Neuron (in vitro differentiated cells): ENCODE data around the gene C6orf141.

Source experiments
- H2AFZ ChIP-seq: one replicate; pipeline ENCODE4 v1.6.1; 2013; ENCODE audit warnings: low read depth, mild to moderate bottlenecking, inconsistent platforms, low read length, moderate library complexity
- H3K27me3 ChIP-seq: one replicate; pipeline ENCODE4 v1.6.1; 2013; ENCODE audit warnings: low read length; ENCODE audit not compliant: insufficient read depth
- H3K36me3 ChIP-seq: one replicate; pipeline ENCODE4 v1.6.1; 2013; ENCODE audit warnings: low read length; ENCODE audit not compliant: insufficient read depth
- H3K4me1 ChIP-seq: one replicate; pipeline ENCODE4 v1.6.1; 2013; ENCODE audit warnings: low read length; ENCODE audit not compliant: insufficient read depth
- H3K4me3 ChIP-seq: 2 replicates; pipeline ENCODE4 v1.5.1; 2013; ENCODE audit warnings: mild to moderate bottlenecking, low read length, moderate library complexity
- H3K9me3 ChIP-seq: one replicate; pipeline ENCODE4 v1.6.1; 2013; ENCODE audit warnings: low read length

Gene C6orf141

DNA sequence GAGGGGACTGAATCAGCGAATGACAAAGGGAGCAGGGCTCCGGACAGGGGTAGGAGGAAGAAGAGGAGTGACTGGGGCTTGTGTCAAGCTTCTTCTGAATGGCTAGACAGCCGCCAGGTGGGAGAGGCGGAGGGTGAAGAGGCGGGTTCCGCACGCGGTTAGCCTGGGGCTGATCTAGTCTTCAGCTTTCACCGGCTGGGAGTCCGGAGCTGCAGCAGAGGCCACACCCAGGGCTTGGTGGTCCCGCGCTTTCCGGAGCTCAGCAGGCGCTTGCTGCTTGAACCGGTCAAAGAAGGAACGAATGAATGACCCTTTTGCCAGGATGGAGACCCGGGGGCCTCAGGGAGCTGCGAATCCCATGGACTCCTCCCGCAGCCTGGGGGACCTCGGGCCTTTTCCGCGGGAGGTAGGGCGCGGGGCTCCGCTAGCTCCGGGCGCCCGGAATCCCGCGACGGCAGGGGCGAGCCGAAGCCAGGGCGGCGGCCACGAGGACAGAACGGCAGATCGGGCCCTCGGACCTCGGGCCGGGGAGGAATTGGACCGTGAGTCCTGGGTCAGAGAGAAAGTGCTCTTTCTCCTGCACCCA is at the start of gene C6orf141:
Gene C6orf141 (plus strand): TSS at position 177 of the 586 bp plus-strand sequence. CDS start 125 bp downstream, at position 302.
- Histone ChIP-seq H3K4me3 (no peak within 1 kb of the TSS), H3K4me1 (no peaks in the 10 kb centered on the region), H3K27me3 (peaks cover 46% of the 10 kb centered on the region), H2AFZ (no peak within 1 kb of the TSS), H3K9me3 (no peaks in the 10 kb centered on the region), H3K36me3 (no peaks in the 10 kb centered on the region)

DNA sequence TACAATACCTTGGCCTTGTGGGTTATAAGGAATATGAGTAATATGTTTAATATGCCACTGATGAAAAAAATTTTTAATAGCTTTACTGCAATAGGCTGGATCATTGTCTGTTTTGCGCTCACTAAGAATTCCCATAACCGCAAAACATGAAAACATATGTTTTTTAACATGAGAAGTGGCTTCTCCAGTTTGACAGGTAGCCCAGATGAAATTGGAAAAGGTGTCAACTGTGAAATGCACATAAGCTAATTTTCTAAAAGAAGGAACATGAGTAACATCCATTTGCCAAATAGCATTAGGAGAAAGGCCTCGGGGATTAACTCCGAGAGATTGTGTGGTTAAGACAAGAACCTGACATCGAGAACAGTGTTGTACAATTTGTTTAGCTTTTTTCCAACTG is 45.8 kb upstream of the C6orf141 start:
- no peaks in the 10 kb centered on the region for H3K36me3 ChIP-seq
- no peak overlapping the region for H2AFZ ChIP-seq
- no peaks in the 10 kb centered on the region for H3K27me3 ChIP-seq
- H3K9me3 ChIP-seq: no peaks in the 10 kb centered on the region
- no peak overlapping the region for H3K4me3 ChIP-seq
- H3K4me1 ChIP-seq: no peaks in the 10 kb centered on the region

DNA sequence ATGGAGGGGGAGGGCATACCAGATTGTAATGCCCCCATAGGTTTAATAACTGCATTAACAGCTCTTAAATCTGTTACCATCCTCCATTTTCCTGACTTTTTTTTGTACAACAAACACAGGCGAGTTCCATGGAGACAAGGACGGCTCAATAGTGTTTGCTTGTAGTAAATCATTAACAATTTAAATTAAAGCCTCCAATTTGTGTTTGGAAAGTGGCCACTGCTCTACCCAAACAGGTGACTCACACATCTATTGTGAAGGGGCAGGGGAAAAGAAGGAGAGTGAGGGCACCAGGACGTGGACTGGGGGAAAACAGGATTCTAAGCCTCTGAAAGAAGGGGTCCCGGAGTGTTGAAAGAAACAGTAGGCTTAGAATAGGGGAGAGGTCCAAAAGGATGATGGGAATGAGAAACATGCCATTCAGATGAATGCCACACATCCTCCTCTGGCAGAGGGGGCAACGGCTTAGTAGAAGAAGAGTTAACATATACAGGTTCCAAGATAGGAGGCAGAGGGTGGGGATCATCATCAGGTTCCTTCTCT is 43.8 kb upstream of the C6orf141 start:
- H3K4me3 ChIP-seq: no peak overlapping the region
- H3K27me3 ChIP-seq: no peaks in the 10 kb centered on the region
- H2AFZ ChIP-seq: no peak overlapping the region
- H3K9me3 ChIP-seq: no peaks in the 10 kb centered on the region
- H3K4me1 ChIP-seq: no peaks in the 10 kb centered on the region
- no peaks in the 10 kb centered on the region for H3K36me3 ChIP-seq

DNA sequence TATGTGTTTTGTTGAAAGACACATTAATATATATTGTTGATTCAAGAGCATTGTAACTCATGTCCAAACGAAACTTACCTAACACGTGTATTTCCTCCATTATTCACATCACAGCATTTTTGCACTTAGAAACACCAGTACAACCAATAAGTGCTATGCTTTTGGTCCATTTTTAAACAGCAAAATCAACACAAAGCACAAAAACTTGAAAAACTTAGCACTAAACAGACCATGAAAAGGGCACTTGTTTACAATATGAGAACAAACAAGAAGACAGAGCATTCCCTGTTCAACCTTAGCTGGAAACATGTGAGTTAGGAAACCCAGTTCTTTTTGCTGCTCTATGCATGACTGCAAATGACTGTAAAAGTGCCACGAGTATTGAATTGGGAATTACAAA is 41.1 kb upstream of the C6orf141 start:
- no peaks in the 10 kb centered on the region for H3K27me3 ChIP-seq
- no peaks in the 10 kb centered on the region for H3K36me3 ChIP-seq
- H2AFZ ChIP-seq: no peak overlapping the region
- H3K9me3 ChIP-seq: no peaks in the 10 kb centered on the region
- no peaks in the 10 kb centered on the region for H3K4me1 ChIP-seq
- H3K4me3 ChIP-seq: no peak overlapping the region

DNA sequence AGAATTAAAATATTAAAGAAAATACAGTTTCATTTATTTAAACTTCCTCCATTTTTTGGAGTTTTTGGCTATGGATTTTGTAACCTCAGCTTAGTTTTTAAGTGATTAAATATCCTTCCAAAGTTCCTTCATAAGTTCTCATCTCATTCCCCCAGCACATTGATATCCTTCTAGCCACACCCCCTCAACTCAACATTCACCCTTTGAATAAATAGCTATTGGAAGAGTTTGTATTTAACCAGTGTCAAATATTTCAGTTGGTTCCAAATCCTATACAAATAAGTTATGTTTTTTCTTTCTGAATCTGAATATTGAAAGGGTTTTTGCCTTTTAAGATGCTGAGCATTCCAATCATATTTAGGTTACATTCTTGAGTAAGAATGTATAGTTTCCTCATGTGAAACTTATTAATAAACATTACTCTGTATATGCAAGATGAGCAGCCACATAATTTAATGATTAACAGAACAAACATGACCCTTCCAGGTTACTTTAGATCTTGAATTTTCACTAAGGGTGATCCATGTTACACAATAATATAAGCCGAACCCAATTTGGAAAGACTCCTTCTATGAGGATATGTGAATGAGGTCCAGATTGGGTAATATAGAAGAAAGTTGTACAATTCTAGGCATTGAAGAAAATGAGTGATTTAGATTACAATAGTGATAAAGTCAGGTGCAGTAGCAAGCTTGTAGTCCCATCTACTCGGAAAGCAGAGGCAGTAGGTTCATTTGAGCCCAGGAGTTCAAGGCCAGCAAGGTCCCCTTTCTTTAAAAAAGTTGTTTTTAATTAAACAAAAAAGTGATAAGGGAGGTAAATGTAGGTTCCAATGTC is 37.1 kb upstream of the C6orf141 start:
- Histone ChIP-seq H2AFZ (no peak overlapping the region), H3K27me3 (no peaks in the 10 kb centered on the region), H3K4me1 (no peaks in the 10 kb centered on the region), H3K36me3 (no peaks in the 10 kb centered on the region), H3K9me3 (no peaks in the 10 kb centered on the region), H3K4me3 (no peak overlapping the region)

DNA sequence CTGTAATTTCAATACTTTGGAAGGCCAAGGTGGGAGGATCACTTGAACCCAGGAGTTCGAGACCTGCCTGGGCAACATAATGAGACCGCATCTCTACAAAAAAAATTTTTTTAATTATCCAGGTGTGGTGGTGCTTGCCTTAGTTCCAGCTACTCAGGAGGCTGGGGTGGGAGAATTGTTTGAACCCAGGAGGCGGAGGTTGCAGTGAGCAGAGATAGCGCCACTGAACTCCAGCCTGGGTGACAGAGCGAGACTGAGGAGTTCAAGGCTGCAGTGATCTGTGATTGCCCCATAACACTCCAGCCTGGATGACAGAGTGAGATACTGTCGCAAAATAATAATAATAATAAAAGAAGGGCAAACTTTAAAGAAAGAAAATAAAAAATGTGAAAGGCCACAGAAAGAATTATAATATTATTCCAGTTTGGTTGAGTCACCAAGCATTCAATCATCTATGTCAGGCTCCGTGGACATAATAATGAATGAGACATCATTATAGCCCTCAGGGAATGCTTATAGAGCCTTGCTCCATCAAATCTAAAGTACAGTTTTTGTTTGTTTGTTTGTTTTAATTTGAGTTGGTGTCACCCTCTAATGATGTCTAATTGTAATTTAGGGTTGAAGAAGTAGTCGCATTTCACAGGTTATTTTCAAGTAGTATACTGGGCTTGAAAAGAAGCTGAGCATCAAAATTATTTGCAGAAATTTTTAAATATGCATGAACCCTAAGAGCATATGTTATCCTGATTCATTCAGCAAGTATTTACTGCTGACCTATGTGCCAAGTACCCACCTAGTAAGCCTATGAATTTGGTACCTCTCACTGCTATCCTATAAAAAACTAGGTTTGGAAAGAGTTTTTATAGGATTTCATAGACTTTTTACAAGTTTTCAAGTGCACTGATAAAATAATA is 35.6 kb upstream of the C6orf141 start:
- H2AFZ ChIP-seq: no peak overlapping the region
- H3K9me3 ChIP-seq: no peaks in the 10 kb centered on the region
- H3K36me3 ChIP-seq: no peaks in the 10 kb centered on the region
- no peaks in the 10 kb centered on the region for H3K27me3 ChIP-seq
- no peak overlapping the region for H3K4me3 ChIP-seq
- H3K4me1 ChIP-seq: no peaks in the 10 kb centered on the region

DNA sequence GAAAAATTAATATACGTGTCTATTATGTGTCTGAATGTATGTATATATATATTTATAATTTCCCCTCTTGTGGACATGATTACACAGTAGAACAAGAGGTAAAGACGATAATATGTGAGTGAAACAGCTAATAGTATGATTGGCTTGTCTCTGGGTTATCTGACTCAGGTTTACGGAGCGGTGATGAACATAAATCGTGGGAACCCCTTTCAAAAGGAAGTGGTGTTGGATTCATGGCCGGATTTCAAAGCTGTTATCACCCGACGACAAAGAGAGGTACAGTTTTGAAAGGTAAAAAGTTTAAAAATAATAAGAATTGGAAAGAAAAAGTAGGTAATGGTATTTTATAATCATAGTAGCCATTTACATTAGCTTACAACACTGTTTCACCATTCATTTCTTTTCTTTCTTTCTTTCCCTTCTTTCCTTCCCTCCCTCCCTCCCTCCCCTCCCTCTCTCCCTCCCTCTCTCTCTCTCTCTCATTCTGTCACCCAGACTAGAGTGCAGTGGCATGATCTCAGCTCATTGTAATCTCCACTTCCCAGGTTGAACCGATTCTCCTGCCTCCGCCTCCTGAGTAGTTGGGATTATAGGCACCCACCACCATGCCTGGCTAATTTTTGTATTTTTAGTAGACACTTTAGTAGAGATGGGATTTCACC is 34.9 kb upstream of the C6orf141 start:
- H2AFZ ChIP-seq: no peak overlapping the region
- no peaks in the 10 kb centered on the region for H3K27me3 ChIP-seq
- H3K9me3 ChIP-seq: no peaks in the 10 kb centered on the region
- no peaks in the 10 kb centered on the region for H3K36me3 ChIP-seq
- H3K4me3 ChIP-seq: no peak overlapping the region
- H3K4me1 ChIP-seq: no peaks in the 10 kb centered on the region

DNA sequence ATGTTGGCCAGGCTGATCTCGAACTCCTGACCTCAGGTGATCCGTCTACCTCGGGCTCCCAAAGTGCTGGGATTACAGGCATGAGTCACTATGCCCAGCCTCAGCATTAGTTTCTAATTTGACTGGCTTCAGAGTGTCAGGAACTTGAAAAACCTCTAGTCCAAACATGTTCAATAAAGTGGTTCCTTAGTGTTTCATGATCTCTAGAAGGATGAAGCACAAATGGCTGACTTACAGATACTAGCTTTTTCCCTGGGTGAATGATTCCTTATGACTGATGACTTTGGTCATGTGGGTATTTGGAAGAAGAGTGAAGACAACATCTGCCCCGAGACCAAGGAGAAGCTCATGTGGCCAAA is 34.3 kb upstream of the C6orf141 start:
- H3K36me3 ChIP-seq: no peaks in the 10 kb centered on the region
- no peak overlapping the region for H3K4me3 ChIP-seq
- H3K4me1 ChIP-seq: no peaks in the 10 kb centered on the region
- no peaks in the 10 kb centered on the region for H3K9me3 ChIP-seq
- H3K27me3 ChIP-seq: no peaks in the 10 kb centered on the region
- no peak overlapping the region for H2AFZ ChIP-seq

DNA sequence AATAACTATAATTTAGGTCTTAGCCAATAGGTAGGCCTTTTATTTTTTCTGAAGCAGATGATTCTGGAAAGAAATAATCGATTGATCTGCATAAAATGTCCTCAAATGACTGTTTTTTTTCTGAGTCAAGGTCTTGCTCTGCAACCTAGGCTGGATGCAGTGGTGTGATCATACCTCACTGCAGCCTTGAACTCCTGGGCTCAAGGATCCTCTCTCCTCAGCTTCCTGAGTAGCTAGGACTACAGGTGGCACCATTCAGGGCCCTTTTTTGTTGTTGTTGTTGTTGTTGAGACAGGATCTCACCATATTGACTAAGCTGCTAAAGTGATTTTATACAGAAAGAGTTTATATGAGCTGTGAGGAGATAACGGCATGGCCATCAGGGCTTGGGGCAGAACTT is 32.5 kb upstream of the C6orf141 start:
- H2AFZ ChIP-seq: no peak overlapping the region
- no peaks in the 10 kb centered on the region for H3K27me3 ChIP-seq

DNA sequence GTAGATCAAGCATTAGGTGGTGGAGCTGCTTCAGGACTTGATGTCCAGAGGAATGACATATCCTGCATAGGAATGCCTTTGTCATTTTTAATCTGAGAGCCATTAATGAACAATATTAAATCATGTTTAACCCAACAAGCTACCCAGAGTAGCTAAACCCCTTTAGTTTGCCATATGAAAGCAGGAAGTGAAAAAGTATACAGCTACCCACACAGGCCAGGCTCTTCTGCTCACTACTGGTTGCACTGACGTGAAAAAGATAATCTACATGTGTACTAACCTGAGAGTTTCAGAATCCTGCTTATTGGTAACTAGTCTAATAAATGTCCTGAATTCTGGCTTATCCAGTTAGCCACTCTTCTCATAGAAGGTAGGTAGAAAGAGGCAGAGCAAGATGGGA is 30.8 kb upstream of the C6orf141 start:
- no peak overlapping the region for H2AFZ ChIP-seq
- no peaks in the 10 kb centered on the region for H3K9me3 ChIP-seq
- H3K36me3 ChIP-seq: no peaks in the 10 kb centered on the region
- H3K4me3 ChIP-seq: no peak overlapping the region
- no peaks in the 10 kb centered on the region for H3K4me1 ChIP-seq
- H3K27me3 ChIP-seq: no peaks in the 10 kb centered on the region

More for the DNA sequence above, 32.5 kb upstream of the C6orf141 start:
- H3K9me3 ChIP-seq: no peaks in the 10 kb centered on the region
- no peak overlapping the region for H3K4me3 ChIP-seq
- H3K4me1 ChIP-seq: no peaks in the 10 kb centered on the region
- H3K36me3 ChIP-seq: no peaks in the 10 kb centered on the region

DNA sequence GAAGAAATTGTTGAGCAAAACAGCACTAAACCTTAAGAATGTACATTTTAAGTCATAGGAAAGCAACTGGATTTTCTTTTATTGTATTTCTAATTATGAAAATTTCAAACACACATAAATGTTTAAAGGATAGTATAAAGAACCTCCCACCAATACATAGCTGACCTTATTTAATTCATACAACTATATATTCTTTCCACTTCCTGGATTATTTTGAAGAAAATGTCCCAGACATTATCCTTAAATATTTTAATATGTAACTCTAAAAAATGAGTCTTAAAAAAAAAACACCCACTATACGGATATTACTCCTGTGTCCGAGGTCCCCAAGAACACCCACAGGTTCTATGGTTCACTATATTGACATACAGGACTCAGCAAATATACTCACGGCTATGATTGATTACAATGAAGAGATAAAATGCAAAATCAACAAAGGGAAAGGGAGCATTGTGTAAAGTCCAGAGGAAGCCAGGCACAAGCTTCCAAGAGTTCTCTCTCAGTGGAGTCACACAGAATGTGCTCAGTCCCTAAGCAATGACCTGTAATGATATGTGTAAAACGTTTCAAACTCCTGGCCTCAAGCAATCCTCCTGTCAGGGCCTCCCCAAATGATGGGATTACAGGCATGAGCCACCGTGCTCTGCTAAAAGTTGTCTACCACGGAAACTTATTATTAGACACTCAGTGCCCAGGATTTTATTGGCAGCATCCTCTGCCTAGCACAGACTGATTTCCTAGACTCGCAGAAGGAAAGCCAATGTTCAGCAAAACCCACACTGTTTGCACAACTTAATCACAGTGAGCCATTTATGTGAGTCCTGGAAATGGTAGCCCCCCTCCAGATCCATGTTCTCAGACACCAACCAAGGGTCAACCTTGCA is 27.5 kb upstream of the C6orf141 start:
- H2AFZ ChIP-seq: no peak overlapping the region
- H3K4me3 ChIP-seq: no peak overlapping the region
- no peaks in the 10 kb centered on the region for H3K27me3 ChIP-seq
- H3K36me3 ChIP-seq: no peaks in the 10 kb centered on the region
- no peaks in the 10 kb centered on the region for H3K9me3 ChIP-seq
- no peaks in the 10 kb centered on the region for H3K4me1 ChIP-seq

DNA sequence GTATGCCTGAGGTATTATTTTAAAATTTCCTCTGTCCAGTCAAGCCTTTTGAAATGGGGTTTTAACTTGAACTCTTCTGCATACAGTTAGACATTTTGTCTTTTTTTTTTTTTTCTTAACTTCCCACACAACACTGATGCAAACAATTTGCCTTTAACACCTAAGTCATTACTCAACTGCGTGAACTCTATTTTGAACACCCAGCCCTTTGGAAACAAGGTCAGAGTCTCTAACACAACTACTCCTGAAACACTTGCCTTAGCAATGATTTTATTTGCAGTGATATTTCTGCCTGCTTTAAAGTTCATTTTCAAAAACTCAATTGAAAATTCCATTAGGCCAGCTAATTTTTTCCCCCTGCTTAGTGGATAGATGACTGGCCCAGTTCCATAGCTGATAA is 26.6 kb upstream of the C6orf141 start:
- H3K4me3 ChIP-seq: no peak overlapping the region
- H2AFZ ChIP-seq: no peak overlapping the region
- no peaks in the 10 kb centered on the region for H3K4me1 ChIP-seq
- no peaks in the 10 kb centered on the region for H3K36me3 ChIP-seq
- no peaks in the 10 kb centered on the region for H3K27me3 ChIP-seq
- no peaks in the 10 kb centered on the region for H3K9me3 ChIP-seq
